HepG2 (cell line): ENCODE measurements around the gene CPNE5. TPM values are rescaled to one million over a fixed set of nuclear protein-coding genes. Genes with fewer than 3 reads are reported as not detected.

Experiments
- GPN1 ChIP-seq: sonication (generic); formaldehyde crosslinking; IDR thresholded peaks from 2 replicates; pipeline ENCODE4 v1.5.1; 2020; ENCODE audit warnings: missing genetic modification reagents, borderline replicate concordance
- HNRNPUL1 ChIP-seq: fragments of 200-400 bp; formaldehyde crosslinking; IDR thresholded peaks from 2 replicates; pipeline ENCODE4 v1.6.1; 2017; ENCODE audit warnings: low read depth, mild to moderate bottlenecking, low read length, moderate library complexity
- IRF1 ChIP-seq: sonication (generic); formaldehyde crosslinking; IDR thresholded peaks from 2 replicates; pipeline ENCODE4 v1.4.0; 2020; ENCODE audit warnings: low read depth, mild to moderate bottlenecking, missing genetic modification reagents
- MXD4 ChIP-seq: IDR thresholded peaks from 2 replicates; pipeline ENCODE4 v1.6.1; 2016; ENCODE audit warnings: mild to moderate bottlenecking, missing biosample characterization, missing genetic modification reagents
- PBX3 ChIP-seq: sonication (generic); formaldehyde crosslinking; IDR thresholded peaks from 2 replicates; pipeline ENCODE4 v1.8.1; 2023; ENCODE audit warnings: missing genetic modification reagents, inconsistent platforms, borderline replicate concordance
- SMARCE1 ChIP-seq: fragments of 450-650 bp; IDR thresholded peaks from 2 replicates; pipeline ENCODE4 v1.6.1; 2017; ENCODE audit warnings: borderline replicate concordance
- STAT5B ChIP-seq: sonication (generic); formaldehyde crosslinking; IDR thresholded peaks from 2 replicates; pipeline ENCODE4 v1.4.0; 2020; ENCODE audit warnings: missing genetic modification reagents
- TFDP1 ChIP-seq: IDR thresholded peaks from 2 replicates; pipeline ENCODE4 v1.6.1; 2016; ENCODE audit warnings: missing compliant biosample characterization, missing genetic modification reagents, borderline replicate concordance
- TSC22D2 ChIP-seq: sonication (generic); formaldehyde crosslinking; IDR thresholded peaks from 2 replicates; pipeline ENCODE4 v1.5.1; 2020; ENCODE audit warnings: missing genetic modification reagents, mild to moderate bottlenecking, borderline replicate concordance
- ZBTB34 ChIP-seq: sonication (generic); formaldehyde crosslinking; IDR thresholded peaks from 2 replicates; pipeline ENCODE4 v1.8.0; 2022; ENCODE audit warnings: mild to moderate bottlenecking, missing genetic modification reagents
- ZGPAT ChIP-seq: IDR thresholded peaks from 2 replicates; pipeline ENCODE4 v1.6.1; 2016; ENCODE audit warnings: mild to moderate bottlenecking
- ZNF33B ChIP-seq: sonication (generic); formaldehyde crosslinking; IDR thresholded peaks from 2 replicates; pipeline ENCODE4 v1.5.1; 2020; ENCODE audit warnings: mild to moderate bottlenecking, missing genetic modification reagents
- ZNF773 ChIP-seq: sonication (generic); formaldehyde crosslinking; IDR thresholded peaks from 2 replicates; pipeline ENCODE4 v1.4.0; 2020; ENCODE audit warnings: missing genetic modification reagents, borderline replicate concordance
- polyA plus RNA-seq, 8 experiments: library from polyadenylated mRNA; depleted of rRNA in 3 of 8; stranded (reverse) in 7 of 8; unstranded in 1 of 8; fragments of >200 nt; fragmentation: Illumina TruSeq in 4 of 8; extraction: Trizol in 4 of 8; gene quantifications; 2 replicates each; pipeline versions ENCODE4 v1.2.1 to v1.2.3, GENCODE V29; 2011 to 2016; ENCODE audit warnings: low read depth in 4 of 8, missing spikeins in 1 of 8, mixed read lengths in 1 of 8; ENCODE audit not compliant: insufficient read depth in 1 of 8
- total RNA-seq, 5 experiments: library from RNA; depleted of rRNA; stranded (reverse); fragments of >200 nt; fragmentation: Illumina TruSeq; extraction: Trizol; gene quantifications; 2 replicates each; pipeline ENCODE4 v1.2.3, GENCODE V29; 2016; ENCODE audit warnings: low read depth in 1 of 5
- TF ChIP-seq, protein P1 (sequence below): sonication (generic); formaldehyde crosslinking; IDR thresholded peaks from 2 replicates; pipeline ENCODE4 v1.4.0; 2020; ENCODE audit warnings: missing genetic modification reagents
- TF ChIP-seq, protein P2 (sequence below): sonication (generic); formaldehyde crosslinking; IDR thresholded peaks from 2 replicates; pipeline ENCODE4 v1.4.0; 2020; ENCODE audit warnings: mild to moderate bottlenecking, missing genetic modification reagents
- TF ChIP-seq, protein P3 (sequence below): IDR thresholded peaks from 2 replicates; pipeline ENCODE4 v1.6.1; 2016; ENCODE audit warnings: missing genetic modification reagents, missing compliant biosample characterization
- TF ChIP-seq, protein P4 (sequence below), 2 experiments: sonication (generic) in 1 of 2; formaldehyde crosslinking in 1 of 2; IDR thresholded peaks; 2 replicates each; pipeline versions ENCODE4 v1.4.0 to v1.6.1; 2018 to 2020; ENCODE audit warnings: missing genetic modification reagents in 2 of 2, borderline replicate concordance in 1 of 2, low read depth in 1 of 2, mild to moderate bottlenecking in 1 of 2, missing biosample characterization in 1 of 2

Gene CPNE5
- total and polyA plus RNA-seq, 2 of the 13 experiments (the other 11 are each of a cell fraction or from before 2014, with no cell fraction given) = 0.16 TPM; not detected in 1

- TF ChIP-seq SMARCE1 (no peak), GPN1 (CRISPR knock-in tag) (no peak), IRF1 (CRISPR knock-in tag) (0 out of 2 replicates have a peak, but pooled peaks have one; percentile 43), ZBTB34 (CRISPR knock-in tag) (peak; percentile 80), MXD4 (peak; percentile 98), ZNF33B (0 out of 2 replicates have a peak, but pooled peaks have one; percentile 76), TSC22D2 (peak; percentile 90; the same call in 1 of the 2 replicates), STAT5B (CRISPR knock-in tag) (no peak; the same call in 1 of the 2 replicates), TFDP1 (CRISPR knock-in tag) (peak; percentile 94), ZNF773 (peak; percentile 70; the same call in 1 of the 2 replicates), ZGPAT (CRISPR knock-in tag) (peak; percentile 97), HNRNPUL1 (no peak), PBX3 (CRISPR knock-in tag) (no peak)
- TF ChIP-seq, protein P1, sequence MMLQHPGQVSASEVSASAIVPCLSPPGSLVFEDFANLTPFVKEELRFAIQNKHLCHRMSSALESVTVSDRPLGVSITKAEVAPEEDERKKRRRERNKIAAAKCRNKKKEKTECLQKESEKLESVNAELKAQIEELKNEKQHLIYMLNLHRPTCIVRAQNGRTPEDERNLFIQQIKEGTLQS (CRISPR knock-in tag) = no peak
- TF ChIP-seq, protein P2, sequence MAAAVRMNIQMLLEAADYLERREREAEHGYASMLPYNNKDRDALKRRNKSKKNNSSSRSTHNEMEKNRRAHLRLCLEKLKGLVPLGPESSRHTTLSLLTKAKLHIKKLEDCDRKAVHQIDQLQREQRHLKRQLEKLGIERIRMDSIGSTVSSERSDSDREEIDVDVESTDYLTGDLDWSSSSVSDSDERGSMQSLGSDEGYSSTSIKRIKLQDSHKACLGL (CRISPR knock-in tag) = peak; percentile 92
- TF ChIP-seq, protein P3, sequence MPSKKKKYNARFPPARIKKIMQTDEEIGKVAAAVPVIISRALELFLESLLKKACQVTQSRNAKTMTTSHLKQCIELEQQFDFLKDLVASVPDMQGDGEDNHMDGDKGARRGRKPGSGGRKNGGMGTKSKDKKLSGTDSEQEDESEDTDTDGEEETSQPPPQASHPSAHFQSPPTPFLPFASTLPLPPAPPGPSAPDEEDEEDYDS (CRISPR knock-in tag) = peak; percentile 79
- TF ChIP-seq, protein P4, sequence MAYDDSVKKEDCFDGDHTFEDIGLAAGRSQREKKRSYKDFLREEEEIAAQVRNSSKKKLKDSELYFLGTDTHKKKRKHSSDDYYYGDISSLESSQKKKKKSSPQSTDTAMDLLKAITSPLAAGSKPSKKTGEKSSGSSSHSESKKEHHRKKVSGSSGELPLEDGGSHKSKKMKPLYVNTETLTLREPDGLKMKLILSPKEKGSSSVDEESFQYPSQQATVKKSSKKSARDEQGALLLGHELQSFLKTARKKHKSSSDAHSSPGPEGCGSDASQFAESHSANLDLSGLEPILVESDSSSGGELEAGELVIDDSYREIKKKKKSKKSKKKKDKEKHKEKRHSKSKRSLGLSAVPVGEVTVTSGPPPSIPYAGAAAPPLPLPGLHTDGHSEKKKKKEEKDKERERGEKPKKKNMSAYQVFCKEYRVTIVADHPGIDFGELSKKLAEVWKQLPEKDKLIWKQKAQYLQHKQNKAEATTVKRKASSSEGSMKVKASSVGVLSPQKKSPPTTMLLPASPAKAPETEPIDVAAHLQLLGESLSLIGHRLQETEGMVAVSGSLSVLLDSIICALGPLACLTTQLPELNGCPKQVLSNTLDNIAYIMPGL (CRISPR knock-in tag; IDR thresholded peaks at IDR 0.05; ENCODE audit: borderline replicate concordance in 1 of 2, low read depth in 1 of 2) = peak; percentile 97 to 98
Observed at GRCh38 chr6:36885461-36886401, 46.5 kb upstream of the CPNE5 start, which contains the start of gene C6orf89 (continued).
